Activated CD4-positive, alpha-beta T cell treated with anti-CD3 and anti-CD28 coated beads, Interleukin-2, Interleukin-4, amounts not matched to agents 100 ng/mL and 50 ng/mL, durations not matched to agents 16 hours and 8 hours (primary cell): ENCODE data around the gene TLX1.
A peak's percentile ranks its signal among the peaks of the same experiment; 100 is the strongest.

Experiments used
- DNase-seq: peaks from one replicate; pipeline ENCODE4 v3.0.0-alpha.2; 2020; ENCODE audit warnings: low spot score

The TLX1 gene

GRCh38 chr10:101134299-101135127 lies 3.4 kb downstream of the TLX1 start:
- DNase-seq: no peak

GRCh38 chr10:101135141-101136006 lies 4.3 kb downstream of the TLX1 start:
- DNase-seq: no peak

GRCh38 chr10:101136007-101136707 lies 5.1 kb downstream of the TLX1 start:
- DNase-seq: no peak

GRCh38 chr10:101136708-101137121 lies 5.6 kb downstream of the TLX1 start:
- no peak for DNase-seq

GRCh38 chr10:101137271-101137670 lies 6.2 kb downstream of the TLX1 start:
- no peak for DNase-seq

GRCh38 chr10:101138788-101139420 lies 7.8 kb downstream of the TLX1 start:
- no peak for DNase-seq

- DNase-seq: no peak
Observed at GRCh38 chr10:101139421-101139911, 8.4 kb downstream of the TLX1 start.

- no peak for DNase-seq
Observed at GRCh38 chr10:101140084-101140949, 9.2 kb downstream of the TLX1 start.

GRCh38 chr10:101140950-101141615 lies 10.0 kb downstream of the TLX1 start:
- DNase-seq: no peak

GRCh38 chr10:101141616-101142532 lies 10.8 kb downstream of the TLX1 start:
- peak; percentile 82 for DNase-seq

- DNase-seq: no peak
Observed at GRCh38 chr10:101142533-101143344, 11.6 kb downstream of the TLX1 start.

GRCh38 chr10:101143345-101143630 lies 12.2 kb downstream of the TLX1 start:
- no peak for DNase-seq

- DNase-seq: no peak
Observed at GRCh38 chr10:101144053-101144452, 13.0 kb downstream of the TLX1 start.

GRCh38 chr10:101145145-101145544 lies 14.0 kb downstream of the TLX1 start:
- DNase-seq: no peak

GRCh38 chr10:101145750-101146391 lies 14.8 kb downstream of the TLX1 start:
- no peak for DNase-seq

- no peak for DNase-seq
Observed at GRCh38 chr10:101146392-101147251, 15.5 kb downstream of the TLX1 start.

- no peak for DNase-seq
Observed at GRCh38 chr10:101151395-101151794, 20.3 kb downstream of the TLX1 start.
